Putamen (tissue), 1 donor: ENCODE data around the gene YBX1.
"Not testable (repeated sequence)": the region's sequence is repeated elsewhere in the genome, so short reads cannot be mapped to it uniquely, and the experiment has no call there.

ENCODE experiments used
- DNase-seq: peaks from one replicate; pipeline ENCODE4 v3.0.0-alpha.2; 2016; ENCODE audit warnings: low spot score

The YBX1 gene

GRCh38 chr1:42690477-42691156, 8.4 kb downstream of the YBX1 start:
- DNase-seq: no peak

GRCh38 chr1:42691157-42691498, 8.9 kb downstream of the YBX1 start:
- no peak for DNase-seq

- DNase-seq: no peak
Observed at GRCh38 chr1:42692461-42692860, 10.2 kb downstream of the YBX1 start.

GRCh38 chr1:42692911-42693310, 10.7 kb downstream of the YBX1 start:
- no peak for DNase-seq

GRCh38 chr1:42698081-42698813, 16.0 kb downstream of the YBX1 start:
- DNase-seq: no peak

GRCh38 chr1:42700006-42700405, 17.8 kb downstream of the YBX1 start:
- DNase-seq: no peak

GRCh38 chr1:42703888-42704464, 21.8 kb downstream of the YBX1 start:
- no peak for DNase-seq

GRCh38 chr1:42712808-42713207, 30.6 kb downstream of the YBX1 start:
- not testable (repeated sequence) for DNase-seq

GRCh38 chr1:42713293-42713692, 31.1 kb downstream of the YBX1 start:
- DNase-seq: no peak

GRCh38 chr1:42714441-42714840, 32.2 kb downstream of the YBX1 start:
- DNase-seq: not testable (repeated sequence)

GRCh38 chr1:42720868-42721267, 38.6 kb downstream of the YBX1 start:
- no peak for DNase-seq

- DNase-seq: no peak
Observed at GRCh38 chr1:42721926-42722325, 39.7 kb downstream of the YBX1 start.

GRCh38 chr1:42722403-42722802, 40.2 kb downstream of the YBX1 start:
- DNase-seq: not testable (repeated sequence)

- DNase-seq: no peak
Observed at GRCh38 chr1:42723511-42723910, 41.3 kb downstream of the YBX1 start.

- not testable (repeated sequence) for DNase-seq
Observed at GRCh38 chr1:42725820-42726219, 43.6 kb downstream of the YBX1 start.

- no peak for DNase-seq
Observed at GRCh38 chr1:42730002-42730401, 47.8 kb downstream of the YBX1 start.

GRCh38 chr1:42730988-42731387, 48.8 kb downstream of the YBX1 start:
- no peak for DNase-seq

GRCh38 chr1:42731585-42731984, 49.4 kb downstream of the YBX1 start:
- no peak for DNase-seq

GRCh38 chr1:42732126-42732680, 50.0 kb downstream of the YBX1 start:
- DNase-seq: no peak

GRCh38 chr1:42733415-42734200, 51.4 kb downstream of the YBX1 start:
- DNase-seq: no peak

- no peak for DNase-seq
Observed at GRCh38 chr1:42734201-42735035, 52.2 kb downstream of the YBX1 start.
